H1 (cell line): Measurements from ENCODE around the gene COL9A2. TPM values are rescaled to one million over a fixed set of nuclear protein-coding genes. Genes with fewer than 3 reads are reported as not detected.

Source experiments
- CTCF ChIA-PET: fragments of 300-600 bp; sonication (Branson Sonifier 250); formaldehyde crosslinking; loops from one replicate; lab custom pipeline; 2021; ENCODE audit not compliant: partially characterized antibody; lab: Charles Lee
- POLR2A ChIA-PET: fragments of 300-600 bp; sonication (Branson Sonifier 250); formaldehyde crosslinking; loops from one replicate; lab custom pipeline; 2021; ENCODE audit warnings: inconsistent platforms; ENCODE audit not compliant: partially characterized antibody; lab: Charles Lee
- DNase-seq, 2 experiments: peaks; one replicate each; pipeline versions ENCODE4 v3.0.0 to v3.0.0-alpha.2; 2010 to 2022; ENCODE audit warnings: low spot score in 2 of 2, low read depth in 1 of 2, mixed read lengths in 1 of 2
- FAIRE-seq: peaks from 2 replicates; lab custom pipeline; 2011; peaks lifted over from hg19 to GRCh38; lab: Jason Lieb, UNC
- H2AFZ ChIP-seq: 2 replicates; pipeline ENCODE4 v1.8.1; 2012; ENCODE audit warnings: low read length, inconsistent platforms
- H2AK5ac ChIP-seq: 2 replicates; pipeline ENCODE4 v1.6.1; 2013; ENCODE audit warnings: low read depth, low read length
- H2BK120ac ChIP-seq: replicated peaks from 2 replicates; pipeline ENCODE3; 2013; ENCODE audit warnings: low read depth, low read length, inconsistent platforms
- H2BK12ac ChIP-seq: 2 replicates; pipeline ENCODE4 v1.6.1; 2013; ENCODE audit warnings: low read depth, low read length
- H2BK15ac ChIP-seq: 2 replicates; pipeline ENCODE4 v1.6.1; 2013; ENCODE audit warnings: low read length
- H2BK20ac ChIP-seq: 2 replicates; pipeline ENCODE4 v1.6.1; 2013; ENCODE audit warnings: low read length
- H2BK5ac ChIP-seq: 2 replicates; pipeline ENCODE4 v1.6.1; 2013; ENCODE audit warnings: low read depth, low read length
- H3K14ac ChIP-seq: 2 replicates; pipeline ENCODE4 v1.6.1; 2013; ENCODE audit warnings: inconsistent platforms; ENCODE audit not compliant: insufficient read length
- H3K18ac ChIP-seq: 2 replicates; pipeline ENCODE4 v1.6.1; 2013; ENCODE audit warnings: low read length; ENCODE audit errors: extremely low read depth
- H3K23ac ChIP-seq: 2 replicates; pipeline ENCODE4 v1.6.1; 2013; ENCODE audit warnings: inconsistent platforms; ENCODE audit not compliant: insufficient read length
- H3K23me2 ChIP-seq: 2 replicates; pipeline ENCODE4 v1.6.1; 2013; ENCODE audit warnings: low read depth, low read length
- H3K27ac ChIP-seq: 2 replicates; pipeline ENCODE4 v1.6.1; 2011; ENCODE audit warnings: low read depth, low read length, inconsistent platforms
- H3K27me3 ChIP-seq, 4 experiments: replicated peaks in 1 of 4; 1 replicate in 1 of 4; 2 replicates in 3 of 4; pipeline versions ENCODE4 v1.6.1 to v1.8.1; 2011 to 2013; ENCODE audit warnings: low read length in 3 of 4, mild to moderate bottlenecking in 3 of 4, inconsistent platforms in 2 of 4, mixed read lengths in 2 of 4, moderate library complexity in 1 of 4; ENCODE audit not compliant: control insufficient read depth in 3 of 4, insufficient read depth in 3 of 4; ENCODE audit errors: extremely low read depth in 1 of 4
- H3K36me3 ChIP-seq, 4 experiments: 2 replicates each; pipeline versions ENCODE4 v1.6.1 to v1.8.1; 2011 to 2013; ENCODE audit warnings: mild to moderate bottlenecking in 4 of 4, low read length in 3 of 4, moderate library complexity in 2 of 4, control low read depth in 1 of 4, inconsistent platforms in 1 of 4; ENCODE audit not compliant: insufficient read depth in 4 of 4, control insufficient read depth in 2 of 4
- H3K4ac ChIP-seq: replicated peaks from 2 replicates; pipeline ENCODE3; 2013; ENCODE audit warnings: low read length, low read depth, mixed read lengths, inconsistent platforms; ENCODE audit not compliant: insufficient read length
- H3K4me1 ChIP-seq, 4 experiments: replicated peaks in 1 of 4; 1 replicate in 1 of 4; 2 replicates in 3 of 4; pipeline versions ENCODE4 v1.6.1 to v1.8.1; 2011 to 2013; ENCODE audit warnings: low read length in 3 of 4, inconsistent platforms in 2 of 4, mixed read lengths in 1 of 4; ENCODE audit not compliant: insufficient read depth in 4 of 4, control insufficient read depth in 3 of 4
- H3K4me2 ChIP-seq, 2 experiments: 2 replicates each; pipeline versions ENCODE4 v1.6.1 to v1.8.1; 2011 to 2013; ENCODE audit warnings: low read depth in 2 of 2, low read length in 2 of 2, control low read depth in 1 of 2, inconsistent platforms in 1 of 2, mild to moderate bottlenecking in 1 of 2; ENCODE audit not compliant: insufficient read depth in 1 of 2
- H3K4me3 ChIP-seq, 4 experiments: fragments of 200-600, 300-600 bp in 1 of 4; sonication (generic), shearing (Covaris generic), sonication (Bioruptor Twin) in 1 of 4; 2 replicates each; pipeline versions ENCODE4 v1.5.1 to v1.8.1; 2011 to 2016; ENCODE audit warnings: low read length in 4 of 4, low read depth in 3 of 4, control low read depth in 2 of 4, inconsistent platforms in 2 of 4, mild to moderate bottlenecking in 2 of 4, mixed read lengths in 1 of 4, moderate library complexity in 1 of 4; ENCODE audit not compliant: insufficient read depth in 2 of 4; ENCODE audit errors: extremely low read depth in 1 of 4
- H3K56ac ChIP-seq: replicated peaks from 2 replicates; pipeline ENCODE3; 2013; ENCODE audit warnings: low read depth, mild to moderate bottlenecking, mixed read lengths, low read length, inconsistent platforms; ENCODE audit not compliant: insufficient read length
- H3K79me1 ChIP-seq: 2 replicates; pipeline ENCODE4 v1.6.1; 2013; ENCODE audit warnings: low read depth, low read length, control low read depth
- H3K79me2 ChIP-seq, 2 experiments: 2 replicates each; pipeline versions ENCODE4 v1.6.1 to v1.8.1; 2012 to 2013; ENCODE audit warnings: low read length in 2 of 2, mild to moderate bottlenecking in 2 of 2, inconsistent platforms in 1 of 2; ENCODE audit not compliant: insufficient read depth in 2 of 2, control insufficient read depth in 1 of 2
- H3K9ac ChIP-seq, 4 experiments: replicated peaks in 1 of 4; 1 replicate in 1 of 4; 2 replicates in 3 of 4; pipeline versions ENCODE4 v1.6.1 to v1.8.1; 2011 to 2013; ENCODE audit warnings: low read depth in 3 of 4, low read length in 3 of 4, control low read depth in 2 of 4, mild to moderate bottlenecking in 2 of 4, moderate library complexity in 2 of 4, inconsistent platforms in 1 of 4; ENCODE audit errors: extremely low read depth in 1 of 4
- H3K9me3 ChIP-seq, 2 experiments: 2 replicates each; pipeline versions ENCODE4 v1.6.1 to v1.8.1; 2012 to 2013; ENCODE audit warnings: mild to moderate bottlenecking in 2 of 2, moderate library complexity in 2 of 2, control low read depth in 1 of 2, inconsistent platforms in 1 of 2, low read depth in 1 of 2, low read length in 1 of 2, mixed read lengths in 1 of 2; ENCODE audit not compliant: insufficient read depth in 2 of 2
- H4K20me1 ChIP-seq, 2 experiments: replicated peaks in 1 of 2; 2 replicates each; pipeline versions ENCODE3 to v1.8.1; 2011 to 2013; ENCODE audit warnings: inconsistent platforms in 2 of 2, low read length in 2 of 2, mild to moderate bottlenecking in 1 of 2; ENCODE audit not compliant: insufficient read depth in 2 of 2, control insufficient read depth in 1 of 2
- H4K5ac ChIP-seq: 2 replicates; pipeline ENCODE4 v1.6.1; 2013; ENCODE audit warnings: low read length, low read depth, mixed read lengths, inconsistent platforms; ENCODE audit not compliant: insufficient read length
- H4K8ac ChIP-seq: 2 replicates; pipeline ENCODE4 v1.8.0; 2013; ENCODE audit warnings: mild to moderate bottlenecking, moderate library complexity, low read length, inconsistent platforms; ENCODE audit not compliant: insufficient read depth; ENCODE audit errors: extremely low read depth
- H4K91ac ChIP-seq: replicated peaks from 2 replicates; pipeline ENCODE3; 2013; ENCODE audit warnings: low read length, mixed read lengths, inconsistent platforms; ENCODE audit not compliant: insufficient read length
- BACH1 ChIP-seq: IDR thresholded peaks from 2 replicates; pipeline ENCODE4 v1.6.1; 2012; ENCODE audit warnings: low read length, improper control_type of control experiment
- EGR1 ChIP-seq: IDR thresholded peaks from 2 replicates; pipeline ENCODE4 v1.6.1; 2011; ENCODE audit warnings: low read depth, low read length, borderline replicate concordance
- FOSL1 ChIP-seq: IDR thresholded peaks from 2 replicates; pipeline ENCODE4 v1.6.1; 2011; ENCODE audit warnings: mild to moderate bottlenecking, low read depth, low read length, moderate library complexity; ENCODE audit not compliant: insufficient read depth
- GABPA ChIP-seq: IDR thresholded peaks from 2 replicates; pipeline ENCODE4 v1.6.1; 2011; ENCODE audit warnings: mild to moderate bottlenecking, low read length, moderate library complexity, borderline replicate concordance; ENCODE audit not compliant: insufficient read depth
- KDM4A ChIP-seq: IDR thresholded peaks from one replicate; pipeline ENCODE4 v1.7.1; 2012; ENCODE audit warnings: low read depth, mild to moderate bottlenecking, moderate library complexity, low read length, inconsistent platforms; ENCODE audit not compliant: severe bottlenecking
- SP4 ChIP-seq: IDR thresholded peaks from 2 replicates; pipeline ENCODE4 v1.6.1; 2012; ENCODE audit warnings: low read length, inconsistent platforms
- WGBS, 2 experiments: shearing (Covaris generic) in 1 of 2; methylation state at CpG; one replicate each; pipeline versions ENCODE4 v1.1.6 to v1.1.7; 2013 to 2015; ENCODE audit warnings: low lambda C conversion rate in 2 of 2, mixed read lengths in 2 of 2, inconsistent platforms in 1 of 2, low coverage in 1 of 2, missing lambda C conversion rate in 1 of 2; ENCODE audit not compliant: insufficient replicate concordance in 2 of 2, insufficient coverage in 1 of 2, insufficient read length in 1 of 2; ENCODE audit errors: extremely low coverage in 1 of 2, missing lambda C conversion rate in 1 of 2; 5-methylcytosine and 5-hydroxymethylcytosine counted together
- polyA plus RNA-seq, 7 experiments: library from polyadenylated mRNA; depleted of rRNA in 3 of 7; stranded (reverse) in 5 of 7; unstranded in 2 of 7; fragments of >200 nt in 5 of 7; fragments of 200-250 nt in 2 of 7; gene quantifications; 1 replicate in 5 of 7; 2 replicates in 1 of 7; 4 replicates in 1 of 7; pipeline versions ENCODE4 v1.2.1 to v1.2.3, GENCODE V29; 2011 to 2013; ENCODE audit warnings: missing spikeins in 2 of 7, mixed read lengths in 2 of 7
- total RNA-seq: library from RNA; stranded (reverse); fragmentation: NEBNext Ultra II Directional; extraction: Animal tissue kit (Norgen Biotek cat#: 25700); gene quantifications from 2 replicates; pipeline ENCODE4 v1.2.1, GENCODE V29; 2021

COL9A2 gene
- total and polyA plus RNA-seq, 2 of the 8 experiments (the other 6 are each of a cell fraction or from before 2014, with no cell fraction given), result 3.2 to 3.3 TPM

- CTCF ChIA-PET, result interaction anchor here (0.7 to 1.2 kb wide), 4 partner anchors 9 to 1954 kb away, joined by 3 read pairs; no protein-coding TSS in a partner anchor
- no peaks in the 10 kb centered on the region for H3K9me3 ChIP-seq
- TF ChIP-seq EGR1 (no peak), SP4 (no peak), GABPA (no peak), FOSL1 (no peak), BACH1 (no peak), KDM4A (no peak)
Measured at GRCh38 chr1:40301541-40302299, 15.4 kb downstream of the COL9A2 start.

More at GRCh38 chr1:40301541-40302299, 15.4 kb downstream of the COL9A2 start:
- POLR2A ChIA-PET, result no interaction called here
- no peak overlapping the region for H4K5ac ChIP-seq
- DNase-seq, result no peak
- no peaks in the 10 kb centered on the region for H3K79me2 ChIP-seq
- H3K23me2 ChIP-seq, result no peaks in the 10 kb centered on the region
- peaks cover 0 to 17% (median 8%) of the 10 kb centered on the region in 4 experiments; a peak in 4 of 7 replicates for H3K27me3 ChIP-seq
- H2AK5ac ChIP-seq, result no peak overlapping the region
- H4K8ac ChIP-seq, result peak overlapping the region; percentile 17; the same call in 1 of the 2 replicates
- H3K27ac ChIP-seq, result no peak overlapping the region
- no peak overlapping the region for H3K56ac ChIP-seq
- H3K18ac ChIP-seq, result no peak overlapping the region
- H2AFZ ChIP-seq, result no peak overlapping the region
- 93% methylated on average over 12 of the region's 12 CpGs; no CpG with 5 or more reads in 1 of the 2 experiments for WGBS, 2 experiments
- no peaks in the 10 kb centered on the region for H4K20me1 ChIP-seq
- H3K4me2 ChIP-seq, result no peak overlapping the region
- no peak overlapping the region for H2BK12ac ChIP-seq
- no peaks in the 10 kb centered on the region for H3K79me1 ChIP-seq
- H3K4me1 ChIP-seq, result peaks cover 0 to 5% (median 0%) of the 10 kb centered on the region in 4 experiments; a peak in 5 of 7 replicates
- no peak overlapping the region for H3K4ac ChIP-seq
- H3K9ac ChIP-seq, result no peak overlapping the region
- H3K36me3 ChIP-seq, result no peaks in the 10 kb centered on the region
- no peak overlapping the region for H2BK120ac ChIP-seq
- FAIRE-seq, result no peak
- no peak overlapping the region for H3K23ac ChIP-seq
- no peak overlapping the region for H4K91ac ChIP-seq
- H3K14ac ChIP-seq, result no peak overlapping the region
- no peak overlapping the region for H3K4me3 ChIP-seq
- H2BK5ac ChIP-seq, result no peak overlapping the region
- no peak overlapping the region for H2BK15ac ChIP-seq
- H2BK20ac ChIP-seq, result no peak overlapping the region
